ENCODE measurements around the gene CNTNAP2.

GRCh38 chr7:147519062-147519461 is 1402.5 kb downstream of the CNTNAP2 start:
- TF ChIP-seq SPI1 (IDR thresholded peaks at IDR 0.05; ENCODE audit: borderline replicate concordance, low read depth, low read length) (no peak), ZNF444 (CRISPR knock-in tag; IDR thresholded peaks at IDR 0.05) (no peak), STAT5A (IDR thresholded peaks at IDR 0.05; ENCODE audit: borderline replicate concordance, low read length) (no peak)
